Fibroblast of skin of scalp (primary cell): ENCODE measurements around the gene INPP5E.
A peak's percentile ranks its signal among the peaks of the same experiment; 100 is the strongest.
"Not testable (repeated sequence)": the region's sequence is repeated elsewhere in the genome, so short reads cannot be mapped to it uniquely, and the experiment has no call there.

Experiments used
- DNase-seq: peaks from one replicate; pipeline ENCODE4 v3.0.0-alpha.2; 2013

INPP5E gene

DNA sequence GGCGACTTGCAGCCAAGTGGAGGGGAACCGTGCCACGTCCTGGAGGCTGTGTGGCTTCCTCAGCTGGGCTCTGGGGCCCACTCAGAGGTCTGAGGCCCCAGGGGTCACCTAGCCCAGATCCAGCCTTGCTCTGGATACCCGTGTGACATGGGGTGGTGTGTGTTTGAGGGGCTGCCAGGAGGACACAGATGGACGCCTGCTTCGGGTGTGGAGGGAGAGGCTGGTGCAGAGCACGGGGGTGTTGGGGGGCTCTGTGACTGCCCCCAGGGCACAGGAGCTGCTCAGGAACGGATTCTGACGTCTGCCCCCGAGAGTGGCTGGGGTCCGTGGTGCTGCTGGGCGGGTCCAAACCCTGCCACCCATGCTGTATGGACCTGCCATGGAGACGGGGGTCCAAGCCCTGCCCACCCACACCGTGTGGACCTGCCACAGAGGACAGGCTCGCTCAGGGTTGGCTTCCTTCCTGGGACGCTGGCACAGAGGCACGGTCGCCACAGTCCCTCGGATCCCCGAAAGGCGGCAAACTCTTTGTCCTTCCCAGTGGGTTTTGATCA lies 10.5 kb downstream of the INPP5E start:
- DNase-seq: no peak

DNA sequence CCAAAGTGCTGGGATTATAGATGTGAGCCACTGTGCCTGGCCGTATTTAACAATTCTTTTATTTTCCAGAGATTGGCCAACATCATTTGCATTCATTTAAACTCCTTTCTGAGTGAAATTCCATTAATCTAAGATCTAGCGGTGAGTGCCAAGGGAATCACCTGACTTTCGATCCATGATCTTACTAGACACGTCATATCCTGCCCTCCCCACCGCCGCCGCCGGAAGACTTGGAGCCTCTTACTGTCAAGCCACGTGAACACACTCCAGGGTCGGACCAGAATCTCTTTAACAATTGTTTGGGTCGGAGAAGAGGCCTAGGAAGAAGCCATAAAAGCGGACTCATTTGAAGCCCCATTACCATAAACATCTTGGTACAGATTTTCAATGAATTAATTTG lies 12.9 kb downstream of the INPP5E start:
- DNase-seq: no peak

DNA sequence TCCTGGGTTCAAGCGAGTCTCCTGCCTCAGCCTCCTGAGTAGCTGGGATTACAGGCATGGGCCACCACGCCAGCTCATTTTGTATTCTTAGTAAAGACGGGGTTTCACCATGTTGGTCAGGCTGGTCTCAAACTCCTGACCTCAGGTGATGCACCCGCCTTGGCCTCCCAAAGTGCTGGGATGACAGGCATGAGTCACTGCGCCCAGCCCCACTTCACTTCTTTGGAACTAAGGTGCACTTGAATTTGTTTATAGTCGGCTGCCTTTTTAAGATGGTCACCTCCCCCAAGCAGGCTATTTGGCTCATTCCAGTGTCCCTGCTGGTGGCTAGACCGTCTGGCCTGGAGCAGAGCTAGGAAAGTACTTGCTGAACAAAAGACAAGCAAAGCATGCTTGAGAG lies 14.3 kb downstream of the INPP5E start:
- not testable (repeated sequence) for DNase-seq

DNA sequence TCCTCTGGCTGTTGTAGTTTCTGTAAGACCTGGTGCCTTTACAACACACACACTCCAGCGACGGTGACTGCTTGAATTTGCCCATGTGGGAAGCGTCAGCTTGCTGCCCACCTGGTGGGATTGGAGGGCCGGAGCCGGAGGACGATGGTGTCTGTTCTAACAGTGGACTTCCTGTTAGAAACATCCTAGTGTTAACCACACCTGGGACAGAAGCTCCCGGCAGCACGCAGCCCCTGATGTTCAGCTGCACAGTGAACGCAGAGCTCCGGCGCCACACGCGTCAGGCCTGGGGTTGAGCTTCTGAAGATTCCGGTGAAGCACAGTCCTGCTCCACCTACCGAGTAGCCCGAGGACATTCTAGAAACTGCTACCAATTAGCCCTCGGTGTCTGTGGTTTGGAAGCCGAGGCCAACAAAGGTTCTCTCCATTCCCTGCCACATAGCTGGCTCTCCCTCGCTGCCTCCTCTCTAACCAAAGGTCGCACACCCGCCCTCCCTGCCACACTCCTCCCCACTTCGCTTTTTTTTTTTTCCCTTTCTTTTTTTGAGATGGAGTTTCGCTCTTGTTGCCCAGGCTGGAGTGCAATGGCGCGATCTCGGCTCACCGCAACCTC lies 14.8 kb downstream of the INPP5E start:
- DNase-seq: no peak

DNA sequence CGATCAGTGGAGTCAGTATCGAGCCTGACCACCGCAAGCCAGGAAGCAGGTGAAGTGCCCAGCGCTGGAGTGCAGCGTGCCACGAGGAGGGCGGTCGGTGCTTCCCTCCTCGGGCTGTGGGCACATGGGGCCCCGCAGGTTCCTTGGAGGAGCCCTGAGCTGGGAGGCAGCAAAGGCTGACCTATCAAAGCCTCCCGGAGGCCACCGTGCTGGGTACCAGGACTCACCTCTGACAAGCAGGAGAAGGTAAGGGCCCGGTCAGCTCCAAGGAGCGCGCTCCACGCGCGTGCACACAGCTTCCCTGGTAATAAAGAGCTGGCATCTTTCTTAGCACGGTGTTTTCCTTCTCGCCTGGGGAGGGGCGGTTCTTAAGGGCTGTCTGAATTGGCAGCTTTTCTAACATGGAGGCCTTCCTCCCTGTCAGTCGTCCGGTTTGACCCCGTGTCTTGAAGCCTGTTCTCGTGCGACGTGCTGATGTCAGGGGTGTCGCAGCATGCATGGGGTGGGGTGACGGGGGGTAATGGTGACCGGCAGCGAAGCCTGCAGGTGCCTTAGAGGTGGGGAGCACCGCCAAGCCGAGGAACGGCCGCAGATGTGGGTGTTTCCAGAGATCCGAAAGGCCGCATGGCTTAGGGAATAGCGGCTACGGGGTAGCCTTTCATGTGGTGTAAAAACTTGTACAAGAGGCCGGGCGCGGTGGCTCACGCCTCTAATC lies 16.1 kb downstream of the INPP5E start:
- no peak for DNase-seq

DNA sequence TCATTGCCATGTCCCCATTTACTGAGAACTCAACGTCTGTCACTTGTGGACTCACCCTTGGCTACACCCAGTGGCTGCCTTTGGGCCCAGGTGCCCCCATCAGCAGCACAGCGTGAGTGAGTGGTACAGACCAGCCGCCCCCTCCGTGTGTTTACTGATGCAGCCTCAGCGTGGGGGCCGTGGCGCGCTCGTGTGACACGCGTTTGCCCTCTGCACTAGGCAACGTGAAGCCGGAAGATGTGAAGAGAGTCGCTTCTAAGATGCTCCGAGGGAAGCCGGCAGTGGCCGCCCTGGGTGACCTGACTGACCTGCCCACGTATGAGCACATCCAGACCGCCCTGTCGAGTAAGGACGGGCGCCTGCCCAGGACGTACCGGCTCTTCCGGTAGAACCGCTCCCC lies 16.8 kb downstream of the INPP5E start:
- no peak for DNase-seq

DNA sequence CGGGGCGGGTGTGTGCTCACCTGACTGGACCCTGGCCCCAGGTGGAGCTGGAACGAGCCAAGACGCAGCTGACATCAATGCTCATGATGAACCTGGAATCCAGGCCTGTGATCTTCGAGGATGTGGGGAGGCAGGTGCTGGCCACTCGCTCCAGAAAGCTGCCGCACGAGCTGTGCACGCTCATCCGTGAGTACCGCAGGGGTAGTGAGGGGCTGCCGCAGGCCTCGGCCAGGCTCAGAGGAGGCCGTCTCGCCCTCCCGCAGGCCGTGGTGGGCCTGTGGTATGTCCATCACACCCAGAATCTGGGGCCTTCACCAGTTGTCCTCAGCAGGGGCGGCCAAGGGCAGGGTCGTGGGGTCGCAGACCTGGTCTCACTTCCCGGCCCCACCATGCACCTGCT lies 17.9 kb downstream of the INPP5E start:
- no peak for DNase-seq

DNA sequence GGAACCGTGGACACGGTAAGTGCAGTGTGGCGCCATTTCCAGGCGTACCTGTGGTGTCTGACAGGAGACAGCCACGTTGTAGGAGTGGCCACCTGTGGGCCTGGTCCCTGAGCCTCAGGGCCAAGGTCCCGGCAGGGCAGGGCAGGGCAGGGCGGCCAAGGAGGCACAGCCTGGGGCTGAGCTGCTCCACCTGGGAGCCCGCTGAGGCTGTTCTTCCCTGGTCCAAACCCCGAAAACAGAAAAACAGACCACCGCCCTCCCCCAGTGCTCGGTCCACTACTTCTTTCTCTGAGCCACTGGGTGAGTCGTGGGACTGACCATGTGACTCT lies 20.6 kb downstream of the INPP5E start:
- no peak for DNase-seq

DNA sequence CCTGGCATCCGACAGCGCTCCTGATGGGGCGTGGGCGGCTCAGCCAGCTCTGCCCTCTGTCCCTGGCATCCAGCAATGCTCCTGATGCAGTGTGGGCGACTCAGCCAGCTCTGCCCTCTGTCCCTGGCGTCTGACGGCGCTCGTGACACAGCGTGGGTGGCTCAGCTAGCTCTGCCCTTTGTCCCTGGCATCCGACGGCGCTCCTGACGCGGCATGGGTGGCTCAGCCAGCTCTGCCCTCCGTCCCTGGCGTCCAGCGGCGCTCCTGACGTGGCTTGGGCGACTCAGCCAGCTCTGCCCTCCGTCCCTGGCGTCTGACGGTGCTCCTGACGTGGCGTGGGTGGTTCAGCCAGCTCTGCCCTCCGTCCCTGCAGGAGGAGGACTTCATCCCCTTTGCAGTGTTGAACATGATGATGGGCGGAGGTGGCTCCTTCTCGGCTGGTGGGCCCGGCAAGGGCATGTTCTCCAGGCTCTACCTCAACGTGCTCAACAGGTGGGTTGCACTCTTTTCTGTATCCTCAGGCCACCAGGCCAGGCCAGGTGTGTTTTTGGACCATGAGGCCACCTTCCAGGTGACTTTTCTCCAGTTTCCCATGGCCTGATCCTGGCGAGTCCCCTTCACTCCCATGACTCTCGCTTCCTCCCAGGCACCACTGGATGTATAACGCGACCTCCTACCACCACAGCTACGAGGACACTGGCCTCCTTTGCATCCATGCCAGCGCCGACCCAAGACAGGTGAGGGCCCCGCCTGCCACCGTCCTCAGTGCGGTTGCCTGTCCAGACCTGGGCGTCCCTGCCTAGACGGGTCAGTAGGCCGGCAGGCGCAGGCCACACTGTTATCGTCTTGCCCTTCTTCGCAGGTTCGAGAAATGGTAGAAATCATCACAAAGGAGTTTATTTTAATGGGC lies 21.2 kb downstream of the INPP5E start:
- no peak for DNase-seq

DNA sequence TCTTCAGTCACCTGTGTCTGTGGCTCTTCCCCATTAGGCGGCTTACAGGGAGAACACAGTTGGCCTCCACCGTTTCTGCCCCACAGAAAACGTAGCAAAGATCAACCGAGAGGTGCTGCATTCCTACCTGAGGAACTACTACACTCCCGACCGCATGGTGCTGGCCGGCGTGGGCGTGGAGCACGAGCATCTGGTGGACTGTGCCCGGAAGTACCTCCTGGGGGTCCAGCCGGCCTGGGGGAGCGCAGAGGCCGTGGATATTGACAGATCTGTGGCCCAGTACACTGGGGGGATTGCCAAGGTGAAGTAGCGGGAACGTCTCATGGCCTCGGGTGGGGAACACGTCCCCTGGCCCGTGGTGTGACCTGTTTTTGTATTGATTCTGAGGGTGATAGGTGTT lies 22.7 kb downstream of the INPP5E start:
- no peak for DNase-seq

DNA sequence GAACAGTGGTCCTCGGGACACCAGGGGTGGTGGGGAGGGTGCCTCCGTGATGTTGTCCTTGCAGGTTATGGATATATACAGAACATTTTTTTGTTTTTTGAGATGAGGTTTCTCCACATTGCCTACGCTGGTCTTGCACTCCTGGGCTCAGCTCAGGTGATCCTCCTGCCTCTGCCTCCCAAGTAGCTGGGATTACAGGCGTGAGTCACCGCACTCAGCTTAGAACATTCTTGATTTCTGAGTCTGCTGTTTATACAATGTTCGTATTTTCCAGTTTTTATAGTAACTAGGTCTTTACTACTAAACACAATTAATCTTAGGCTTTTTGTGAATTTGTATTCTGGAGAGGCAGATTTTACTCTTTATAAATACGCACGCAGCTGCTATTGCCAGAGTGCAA lies 23.2 kb downstream of the INPP5E start:
- DNase-seq: no peak

DNA sequence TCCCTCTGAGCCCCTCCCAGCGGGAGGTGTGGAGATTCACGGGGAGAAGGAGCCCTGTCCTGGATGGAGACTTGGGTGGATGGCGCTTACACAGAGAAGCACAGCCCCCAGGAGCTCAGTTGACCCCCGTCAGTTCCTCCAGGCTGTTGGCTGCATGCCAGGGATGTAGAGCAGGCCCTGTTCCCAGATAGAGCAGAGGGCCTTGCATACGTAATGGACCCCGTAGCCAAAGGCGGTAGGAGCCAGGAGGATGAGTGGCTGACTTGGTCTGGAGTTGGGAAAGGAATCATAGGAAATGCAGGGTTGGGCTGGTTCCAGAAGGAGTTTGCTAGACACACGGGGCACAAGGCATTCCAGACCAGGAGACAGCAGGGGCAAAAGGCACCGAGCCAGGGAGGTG lies 26.7 kb downstream of the INPP5E start:
- no peak for DNase-seq

DNA sequence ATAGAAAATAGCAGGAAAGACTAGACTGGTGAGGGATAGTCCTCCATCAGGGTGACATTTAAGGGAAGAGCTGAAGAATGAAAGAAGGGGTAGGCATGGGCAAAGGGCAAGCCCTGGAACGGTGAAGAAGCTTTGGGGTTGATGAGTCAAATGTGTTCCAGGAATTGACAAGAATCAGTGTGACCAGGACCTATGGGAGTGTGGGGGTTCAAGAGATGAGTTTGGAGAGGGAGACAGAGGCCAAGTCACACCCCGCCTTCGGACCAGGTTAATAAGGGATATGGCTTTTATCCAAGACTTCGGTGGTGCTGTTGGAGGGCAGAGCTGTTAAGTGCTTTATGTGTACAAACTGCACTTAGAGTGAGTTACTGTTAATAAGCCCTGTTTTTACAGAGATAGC lies 28.3 kb downstream of the INPP5E start:
- DNase-seq: no peak

DNA sequence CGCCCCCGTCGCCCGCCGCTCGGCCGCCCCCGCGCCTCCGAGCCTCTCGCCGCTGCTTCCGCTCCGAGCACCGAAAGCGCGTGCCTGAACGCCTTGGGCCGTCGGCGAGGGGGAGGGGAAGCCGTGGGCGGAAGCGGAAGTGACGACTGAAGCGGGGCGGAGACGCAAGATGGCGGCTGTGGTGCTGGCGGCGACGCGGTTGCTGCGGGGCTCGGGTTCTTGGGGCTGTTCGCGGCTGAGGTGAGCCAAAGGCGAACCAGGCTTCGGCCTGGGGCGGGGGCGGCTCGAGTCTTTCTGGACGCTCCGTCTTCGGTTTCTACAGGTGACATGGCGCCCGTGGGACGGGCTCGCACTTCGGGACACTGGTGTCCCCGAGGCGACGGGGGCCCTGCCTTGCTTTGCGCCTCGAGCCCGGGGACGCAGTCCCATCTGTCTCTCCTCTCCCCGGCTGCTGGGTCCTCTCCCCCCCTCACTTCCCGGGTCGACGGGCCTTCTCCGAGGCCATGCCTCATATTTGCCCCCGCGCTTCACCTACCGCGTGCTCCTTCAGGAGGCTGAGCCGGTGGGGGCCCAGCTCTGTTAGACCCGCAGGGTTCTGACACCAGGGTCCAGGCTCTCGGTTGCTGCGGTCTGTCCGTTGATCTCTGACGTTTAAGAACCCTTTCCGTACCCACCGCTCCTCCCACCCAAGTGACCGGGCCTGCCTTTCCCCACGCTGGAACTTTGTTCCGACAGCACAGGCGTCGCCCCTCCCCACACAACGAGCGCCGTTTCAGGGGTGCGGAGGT lies 29.0 kb downstream of the INPP5E start, which contains the start of the genes ENTR1 and PMPCA:
Gene ENTR1, minus strand, starts transcription at position 115 of the 788 bp plus-strand sequence. CDS start 217 bp downstream, outside the sequence.
Gene PMPCA, plus strand, starts transcription at position 159 of the 788 bp plus-strand sequence. Its CDS starts 11 bp downstream, at position 170.
- peak; percentile 88 for DNase-seq

DNA sequence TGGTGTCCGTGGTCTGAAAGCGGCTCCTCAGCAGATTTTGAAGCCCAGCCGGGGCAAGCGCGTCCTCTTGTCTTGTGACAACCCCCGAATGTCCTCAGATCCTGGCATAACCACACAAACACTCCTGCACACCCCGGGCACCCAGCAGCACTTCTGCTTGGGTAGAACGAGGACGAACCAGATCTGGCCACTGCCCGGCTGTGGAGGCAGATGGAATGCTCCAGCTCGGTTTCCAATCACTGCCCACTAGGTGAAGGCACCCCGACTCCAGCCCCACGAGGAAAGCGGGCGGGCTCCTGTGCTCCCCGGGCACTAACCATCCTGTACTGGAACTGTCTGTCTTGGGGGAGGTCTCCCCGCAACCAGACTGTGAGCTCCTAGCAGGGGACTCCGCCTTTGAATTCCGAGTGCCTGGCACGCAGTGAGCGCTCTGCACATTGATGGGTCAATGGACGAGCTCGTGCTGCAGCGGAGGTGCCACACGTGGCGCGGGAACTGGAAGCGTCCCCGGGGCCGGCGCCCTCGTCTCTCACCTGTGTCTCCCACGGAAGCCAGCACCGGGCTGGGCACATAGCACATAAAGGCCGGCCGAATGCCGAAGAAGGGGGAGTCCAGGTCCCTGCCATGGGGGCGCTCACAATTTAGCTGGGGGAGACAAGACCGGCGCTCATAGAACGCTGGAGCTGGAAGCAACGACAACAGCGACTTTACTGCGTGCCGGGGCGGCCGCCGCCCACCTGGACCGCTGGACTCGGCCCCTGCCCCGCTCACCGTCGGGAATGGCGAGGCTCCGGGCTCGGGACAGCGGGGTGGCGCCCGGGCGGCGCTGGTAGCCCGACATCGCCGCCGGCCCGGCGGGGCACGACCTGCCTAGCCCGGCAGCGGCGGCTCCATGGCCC lies 29.8 kb downstream of the INPP5E start:
- DNase-seq: peak; percentile 31

DNA sequence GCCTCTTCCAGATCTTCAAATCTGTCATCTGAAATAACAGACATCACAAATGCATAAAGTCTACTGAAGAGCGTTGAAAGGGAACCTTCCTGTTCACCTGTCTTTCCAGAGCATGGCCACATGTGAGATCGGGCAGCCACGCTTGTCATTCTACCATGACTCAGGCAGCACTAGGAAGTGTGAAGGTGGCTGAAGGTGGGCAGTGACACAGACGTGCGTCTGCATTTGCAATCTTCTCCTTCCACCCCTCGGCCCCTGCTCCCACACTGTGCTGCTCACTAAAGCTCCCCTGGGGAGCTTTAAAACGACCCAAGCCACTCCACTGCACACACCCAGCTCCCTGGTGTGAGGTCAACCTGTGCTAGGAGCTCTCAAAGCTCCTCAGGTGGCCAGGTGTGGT lies 31.7 kb downstream of the INPP5E start:
- DNase-seq: no peak

DNA sequence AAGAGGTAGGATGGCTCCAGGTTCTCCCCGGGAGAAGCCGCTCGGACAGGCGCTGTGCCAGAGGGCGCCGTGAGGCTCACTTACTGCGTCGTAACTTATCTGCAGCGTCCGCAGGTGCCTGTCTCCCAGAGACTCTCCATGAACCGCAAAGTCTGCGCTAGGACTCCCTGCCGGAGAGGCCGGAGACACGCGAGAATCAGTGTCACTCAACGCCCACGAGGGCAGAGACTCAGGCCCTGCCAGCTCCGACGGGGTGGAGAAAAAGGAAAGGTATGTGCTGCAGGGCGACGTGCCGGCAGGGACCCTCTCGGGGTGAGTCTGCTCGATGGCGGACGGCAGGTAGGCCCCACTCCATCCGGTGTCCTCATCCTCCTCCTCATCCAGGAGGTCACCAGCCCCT lies 32.6 kb downstream of the INPP5E start:
- DNase-seq: not testable (repeated sequence)

DNA sequence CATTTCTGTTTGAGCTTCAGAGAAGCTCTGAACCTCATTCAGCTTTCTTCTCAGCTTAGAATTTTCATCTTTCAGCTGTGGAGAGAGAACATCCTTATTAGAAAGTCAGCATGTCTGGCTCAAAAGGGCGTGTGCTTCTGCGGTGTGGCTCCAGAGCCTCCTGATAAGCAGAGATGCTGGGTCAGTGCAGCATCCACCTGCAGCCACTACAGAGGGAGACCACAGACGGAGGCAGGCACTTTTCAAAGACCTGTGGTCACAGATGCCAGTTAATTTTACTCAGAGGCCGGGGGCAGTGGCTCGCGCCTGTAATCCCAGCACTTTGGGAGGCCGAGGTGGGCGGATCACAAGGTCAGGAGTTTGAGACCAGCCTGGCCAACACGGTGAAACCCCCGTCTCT lies 33.7 kb downstream of the INPP5E start:
- not testable (repeated sequence) for DNase-seq

DNA sequence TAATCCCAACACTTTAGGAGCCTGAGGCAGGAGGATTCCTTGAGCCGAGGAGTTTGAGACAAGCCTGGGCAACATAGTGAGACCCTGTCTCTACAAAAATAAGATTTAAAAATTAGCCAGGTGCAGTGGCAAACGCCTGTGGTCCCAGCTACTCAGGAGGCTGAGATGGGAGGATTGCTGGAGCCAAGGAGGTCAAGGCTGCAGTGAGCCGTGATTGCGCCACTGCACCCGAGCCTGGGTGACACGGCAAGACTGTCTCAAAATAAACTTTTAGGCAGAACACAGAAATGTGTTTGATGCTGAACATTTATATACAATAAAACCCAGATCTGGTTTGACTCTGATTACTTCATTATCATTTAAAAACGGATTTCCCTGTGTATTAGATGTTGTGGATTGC lies 34.2 kb downstream of the INPP5E start:
- no peak for DNase-seq

DNA sequence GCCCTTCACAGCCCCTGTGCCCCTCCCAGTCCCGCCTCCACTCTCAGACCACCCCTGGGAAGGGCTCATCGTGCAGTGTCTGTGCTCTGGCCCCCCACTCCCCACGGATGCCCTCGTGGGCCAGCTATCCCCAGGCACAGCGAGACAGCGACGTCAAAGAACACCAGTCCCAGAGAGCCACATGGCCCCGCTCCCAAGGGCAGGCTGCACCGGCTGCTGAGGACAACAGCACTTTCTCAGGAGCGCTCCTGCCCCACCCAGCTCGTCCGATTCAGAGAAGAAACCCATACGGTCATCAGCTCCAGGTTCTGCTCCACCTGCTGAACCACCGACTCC lies 34.9 kb downstream of the INPP5E start:
- no peak for DNase-seq
